Gastrocnemius medialis (tissue), 4 donors: ENCODE results near the gene NXPH3. TPM values are rescaled to one million over a fixed set of nuclear protein-coding genes. Genes with fewer than 3 reads are reported as not detected.

ENCODE experiments used
- ATAC-seq, 2 donors: fragments of 150-250 bp; one replicate each; pipeline ENCODE4 v1.9.1; 2016
- DNase-seq, 2 donors: peaks; one replicate each; pipeline ENCODE4 v3.0.0-alpha.2; 2019
- H3K27ac ChIP-seq, 4 donors: fragments of 200-600 bp; sonication (generic); 1 replicate in 1 of 4; 2 replicates in 3 of 4; pipeline ENCODE4 v1.5.1; 2016 to 2018; ENCODE audit warnings: mild to moderate bottlenecking in 2 of 4, moderate library complexity in 1 of 4
- H3K27me3 ChIP-seq, 3 donors: fragments of 200-600 bp; sonication (generic) in 2 of 3; 1 replicate in 1 of 3; 2 replicates in 2 of 3; pipeline versions ENCODE4 v1.5.1 to v1.6.0; 2016 to 2019; ENCODE audit warnings: mild to moderate bottlenecking in 1 of 3, moderate library complexity in 1 of 3
- H3K36me3 ChIP-seq, 2 donors: fragments of 200-600 bp; sonication (generic) in 1 of 2; one replicate each; pipeline ENCODE4 v1.5.1; 2017 to 2018
- H3K4me1 ChIP-seq, 2 donors: fragments of 200-600 bp; sonication (generic) in 1 of 2; one replicate each; pipeline ENCODE4 v1.5.1; 2016 to 2017; ENCODE audit warnings: mild to moderate bottlenecking in 2 of 2
- H3K4me3 ChIP-seq, 4 donors: fragments of 200-600 bp; sonication (generic) in 3 of 4; 1 replicate in 1 of 4; 2 replicates in 3 of 4; pipeline ENCODE4 v1.5.1; 2016 to 2019; ENCODE audit warnings: mild to moderate bottlenecking in 2 of 4
- H3K9me3 ChIP-seq, 3 donors: fragments of 200-600 bp; sonication (generic) in 2 of 3; 1 replicate in 1 of 3; 2 replicates in 2 of 3; pipeline ENCODE4 v1.5.1; 2016 to 2019
- CTCF ChIP-seq, 5 experiments: fragments of 450-650 bp in 3 of 5; fragments of 200-600 bp in 2 of 5; sonication (generic) in 2 of 5; IDR thresholded peaks in 4 of 5; conservative IDR thresholded peaks in 1 of 5; 1 replicate in 4 of 5; 2 replicates in 1 of 5; pipeline ENCODE4 v1.5.1; 2016 to 2019; ENCODE audit warnings: antibody characterized with exemption in 5 of 5, mild to moderate bottlenecking in 3 of 5, moderate library complexity in 3 of 5
- POLR2A ChIP-seq, 2 donors: fragments of 450-650 bp; IDR thresholded peaks; one replicate each; pipeline ENCODE4 v1.6.1; 2017; ENCODE audit warnings: antibody characterized with exemption in 2 of 2, mild to moderate bottlenecking in 2 of 2, moderate library complexity in 2 of 2
- in situ Hi-C, 4 donors: fragments of 200-750 bp; cut with MboI; loops; one replicate each; pipeline versions ENCODE4 v1.15.0 to v1.8.0; 2017; ENCODE audit warnings: low sequenced_read_pairs in 4 of 4
- intact Hi-C: fragments of 100-400 bp; cut with DNase I; formaldehyde crosslinking; loops from one replicate; pipeline ENCODE4 v1.15.1; 2023; ENCODE audit warnings: low total_unique reads
- total RNA-seq, 4 donors: library from RNA; depleted of rRNA; stranded (reverse); fragments of >200 nt; gene quantifications; one replicate each; pipeline versions ENCODE4 v1.1.0 to v1.2.3, GENCODE V29; 2016

NXPH3 gene
- total RNA-seq, 4 donors from 2014 or later = 1.3 to 3.0 (median 1.7) TPM

- intact Hi-C loops = no loop called here
- Histone ChIP-seq H3K4me1 (no peaks in the 10 kb centered on the region), H3K27me3 (no peaks in the 10 kb centered on the region), H3K4me3 (no peak overlapping the region), H3K36me3 (no peaks in the 10 kb centered on the region), H3K27ac (no peak overlapping the region), H3K9me3 (no peaks in the 10 kb centered on the region)
- DNase-seq (no peak), ATAC-seq (no peak)
- in situ Hi-C loops = no loop called here
- TF ChIP-seq CTCF (IDR thresholded peaks at IDR 0.05 in 4 of 5, conservative IDR thresholded peaks at IDR 0.05 in 1 of 5) (no peak), POLR2A (IDR thresholded peaks at IDR 0.05) (no peak)
Measured at GRCh38 chr17:49589577-49589927, 13.9 kb downstream of the NXPH3 start.

DNA sequence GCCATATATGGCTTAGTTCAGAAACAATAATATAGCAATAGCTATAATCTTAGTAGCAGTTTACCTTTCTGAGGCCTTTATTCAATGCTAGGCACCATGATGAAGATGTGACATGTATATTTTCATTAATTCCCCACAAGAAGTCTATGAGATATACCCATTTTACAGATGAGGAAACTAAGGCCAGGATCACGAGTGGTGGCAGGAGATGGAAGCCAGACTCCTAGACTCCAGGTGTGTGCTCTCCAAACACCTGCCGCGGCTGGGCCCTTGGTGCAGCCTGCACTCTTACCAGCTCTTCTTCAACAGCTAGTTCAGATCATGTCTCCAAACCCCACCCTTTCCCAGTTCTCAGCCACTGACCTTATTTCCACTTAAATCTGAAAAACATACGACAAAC is 15.2 kb downstream of the NXPH3 start:
- H3K27me3 ChIP-seq = no peaks in the 10 kb centered on the region
- H3K4me1 ChIP-seq = no peaks in the 10 kb centered on the region
- no peak for TF ChIP-seq CTCF (IDR thresholded peaks at IDR 0.05 in 4 of 5, conservative IDR thresholded peaks at IDR 0.05 in 1 of 5)
- TF ChIP-seq POLR2A (IDR thresholded peaks at IDR 0.05) = no peak
- H3K36me3 ChIP-seq = peaks cover 0 to 5% of the 10 kb centered on the region in 2 donors
- in situ Hi-C loops (no loop called here), intact Hi-C loops (no loop called here)
- no peak overlapping the region for H3K27ac ChIP-seq
- ATAC-seq = no peak
- no peak overlapping the region for H3K4me3 ChIP-seq
- no peaks in the 10 kb centered on the region for H3K9me3 ChIP-seq
- no peak for DNase-seq

DNA sequence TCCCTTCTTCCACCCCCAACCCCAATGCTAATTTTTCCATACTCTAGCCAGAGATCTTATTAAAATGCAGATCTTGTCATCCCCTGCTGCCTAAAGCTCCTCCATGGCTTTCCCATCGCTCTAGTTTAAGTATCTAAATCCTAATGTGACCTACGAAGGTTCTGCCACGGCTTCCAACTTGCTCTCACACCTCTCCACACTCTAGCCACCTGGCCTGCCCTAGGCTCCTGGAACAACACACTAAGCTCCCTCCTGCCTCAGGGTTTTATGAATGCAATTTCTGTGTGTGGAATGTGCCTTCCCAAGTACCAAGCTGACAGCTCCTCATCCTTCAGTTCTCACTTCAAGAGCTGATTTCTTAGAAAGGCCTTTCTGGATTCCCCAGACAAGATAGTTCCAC is 16.6 kb downstream of the NXPH3 start:
- Histone ChIP-seq H3K4me1 (no peaks in the 10 kb centered on the region), H3K9me3 (no peaks in the 10 kb centered on the region), H3K4me3 (no peak overlapping the region), H3K27ac (no peak overlapping the region), H3K27me3 (no peaks in the 10 kb centered on the region), H3K36me3 (peaks cover 0 to 14% of the 10 kb centered on the region in 2 donors)
- DNase-seq = no peak
- in situ Hi-C loops = no loop called here
- no peak for ATAC-seq
- intact Hi-C loops = no loop called here
- no peak for TF ChIP-seq CTCF (IDR thresholded peaks at IDR 0.05 in 4 of 5, conservative IDR thresholded peaks at IDR 0.05 in 1 of 5)
- no peak for TF ChIP-seq POLR2A (IDR thresholded peaks at IDR 0.05)

DNA sequence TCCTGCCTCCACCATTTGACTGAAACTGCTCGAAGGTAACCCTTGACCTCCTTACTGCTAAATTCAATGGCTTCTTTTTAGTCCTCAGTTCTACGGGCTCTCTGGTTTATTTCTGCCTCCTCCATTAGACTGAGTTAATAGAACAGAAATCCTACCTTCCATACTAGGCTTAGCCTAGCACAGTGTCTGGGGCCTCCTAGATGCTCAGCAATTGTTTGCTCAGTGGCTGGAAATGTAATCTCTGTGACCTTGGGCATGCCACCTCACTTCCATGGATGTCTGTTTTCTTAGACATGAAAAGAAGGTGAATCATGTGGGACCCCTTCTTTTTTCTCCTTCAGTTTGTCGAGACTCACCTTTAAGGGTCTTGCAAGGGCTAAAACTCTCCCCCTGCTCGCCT is 19.7 kb downstream of the NXPH3 start:
- intact Hi-C loops (no loop called here), in situ Hi-C loops (no loop called here)
- TF ChIP-seq CTCF (IDR thresholded peaks at IDR 0.05 in 4 of 5, conservative IDR thresholded peaks at IDR 0.05 in 1 of 5) = no peak
- TF ChIP-seq POLR2A (IDR thresholded peaks at IDR 0.05) = no peak
- Histone ChIP-seq H3K9me3 (no peaks in the 10 kb centered on the region), H3K27me3 (no peaks in the 10 kb centered on the region), H3K36me3 (peaks cover 0 to 43% of the 10 kb centered on the region in 2 donors), H3K4me1 (peaks cover 0 to 11% of the 10 kb centered on the region in 2 donors), H3K4me3 (no peak overlapping the region), H3K27ac (no peak overlapping the region)
- DNase-seq (no peak), ATAC-seq (no peak)

- Histone ChIP-seq H3K27me3 (no peaks in the 10 kb centered on the region), H3K27ac (no peak overlapping the region), H3K36me3 (peaks cover 0 to 50% of the 10 kb centered on the region in 2 donors), H3K9me3 (no peaks in the 10 kb centered on the region), H3K4me1 (peaks cover 0 to 11% of the 10 kb centered on the region in 2 donors), H3K4me3 (no peak overlapping the region)
- ATAC-seq (no peak), DNase-seq (no peak)
- in situ Hi-C loops (no loop called here), intact Hi-C loops (no loop called here)
- TF ChIP-seq CTCF (IDR thresholded peaks at IDR 0.05 in 4 of 5, conservative IDR thresholded peaks at IDR 0.05 in 1 of 5) = no peak
- TF ChIP-seq POLR2A (IDR thresholded peaks at IDR 0.05) = no peak
Measured at GRCh38 chr17:49595980-49596379, 20.3 kb downstream of the NXPH3 start.
